ENCODE results near the gene C22orf42.

- no peak for TF ChIP-seq CTCF (IDR thresholded peaks at IDR 0.05; ENCODE audit: insufficient read depth, low read depth, low read length)
- no peak for TF ChIP-seq EZH2 (IDR thresholded peaks at IDR 0.05; ENCODE audit: insufficient read depth, low read length)
These were observed 21.9 kb upstream of the C22orf42 start for GRCh38 chr22:32181043-32181442.

Data from astrocyte (in vitro differentiated cells and primary cell).